ENCODE data around the gene DOCK6.

GRCh38 chr19:11300811-11301120, 38.4 kb upstream of the DOCK6 start:
- TF ChIP-seq POLR2A (IDR thresholded peaks at IDR 0.05) (no peak), CTCF (IDR thresholded peaks at IDR 0.05) (no peak)
